Epithelial cell of proximal tubule (primary cell): ENCODE results near the gene PLEKHA6. TPM values are rescaled to one million over a fixed set of nuclear protein-coding genes. Genes with fewer than 3 reads are reported as not detected.

Source experiments
- DNase-seq: peaks from one replicate; pipeline ENCODE4 v3.0.0-alpha.2; 2011; ENCODE audit warnings: low read depth
- H3K4me3 ChIP-seq: 2 replicates; pipeline ENCODE4 v1.5.1; 2011; ENCODE audit warnings: low read depth, mild to moderate bottlenecking, low read length
- total RNA-seq: library from RNA; depleted of rRNA; stranded (reverse); fragments of >200 nt; gene quantifications from 2 replicates; pipeline ENCODE4 v1.2.3, GENCODE V29; 2015
- TF ChIP-seq, protein P1 (sequence below): conservative IDR thresholded peaks from 2 replicates; pipeline ENCODE4 v1.5.1; 2012; ENCODE audit warnings: low read depth, mild to moderate bottlenecking, low read length

Gene PLEKHA6
- total RNA-seq, 1 donor from 2014 or later = 19.9 TPM

DNA sequence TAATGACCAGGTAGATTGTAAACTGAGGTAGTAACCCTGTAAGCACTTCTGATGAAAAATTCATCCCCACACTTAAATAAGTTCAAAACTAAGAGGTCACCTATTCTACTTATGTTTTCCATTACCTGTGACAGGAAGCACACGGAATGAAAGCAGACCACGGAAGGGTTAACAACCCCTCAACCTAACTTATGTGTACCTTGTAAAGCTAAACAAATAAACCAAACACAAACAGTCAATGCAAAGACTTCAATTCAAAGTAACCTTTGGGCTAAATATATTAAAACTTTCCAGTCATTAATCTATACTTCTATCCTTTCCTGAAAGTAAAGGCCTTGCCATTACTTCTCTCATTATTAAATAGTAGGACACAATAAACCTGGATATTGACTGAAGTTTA, 44.9 kb upstream of the PLEKHA6 start:
- TF ChIP-seq, protein P1, sequence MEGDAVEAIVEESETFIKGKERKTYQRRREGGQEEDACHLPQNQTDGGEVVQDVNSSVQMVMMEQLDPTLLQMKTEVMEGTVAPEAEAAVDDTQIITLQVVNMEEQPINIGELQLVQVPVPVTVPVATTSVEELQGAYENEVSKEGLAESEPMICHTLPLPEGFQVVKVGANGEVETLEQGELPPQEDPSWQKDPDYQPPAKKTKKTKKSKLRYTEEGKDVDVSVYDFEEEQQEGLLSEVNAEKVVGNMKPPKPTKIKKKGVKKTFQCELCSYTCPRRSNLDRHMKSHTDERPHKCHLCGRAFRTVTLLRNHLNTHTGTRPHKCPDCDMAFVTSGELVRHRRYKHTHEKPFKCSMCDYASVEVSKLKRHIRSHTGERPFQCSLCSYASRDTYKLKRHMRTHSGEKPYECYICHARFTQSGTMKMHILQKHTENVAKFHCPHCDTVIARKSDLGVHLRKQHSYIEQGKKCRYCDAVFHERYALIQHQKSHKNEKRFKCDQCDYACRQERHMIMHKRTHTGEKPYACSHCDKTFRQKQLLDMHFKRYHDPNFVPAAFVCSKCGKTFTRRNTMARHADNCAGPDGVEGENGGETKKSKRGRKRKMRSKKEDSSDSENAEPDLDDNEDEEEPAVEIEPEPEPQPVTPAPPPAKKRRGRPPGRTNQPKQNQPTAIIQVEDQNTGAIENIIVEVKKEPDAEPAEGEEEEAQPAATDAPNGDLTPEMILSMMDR = no peak
- no peak for DNase-seq
- no peak overlapping the region for H3K4me3 ChIP-seq

DNA sequence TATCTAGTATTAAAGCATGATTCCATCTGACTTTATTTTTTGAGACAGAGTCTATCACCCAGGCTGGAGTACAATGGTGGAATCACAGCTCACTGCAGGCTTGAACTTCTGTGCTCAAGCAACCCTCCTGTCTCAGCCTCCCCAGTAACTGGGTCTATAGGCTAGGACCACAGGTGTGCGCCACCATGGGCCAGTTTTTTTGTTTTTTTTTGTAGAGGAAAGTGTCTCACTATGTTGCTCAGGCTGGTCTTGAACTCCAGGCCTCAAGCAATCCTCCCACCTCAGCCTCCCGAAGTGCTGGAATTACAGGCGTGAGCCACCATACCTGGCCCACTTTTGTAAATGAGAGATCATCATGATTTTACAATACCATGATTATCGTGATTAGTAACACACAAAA, 42.7 kb upstream of the PLEKHA6 start:
- no peak overlapping the region for H3K4me3 ChIP-seq
- no peak for DNase-seq
- TF ChIP-seq, protein P1 = no peak

DNA sequence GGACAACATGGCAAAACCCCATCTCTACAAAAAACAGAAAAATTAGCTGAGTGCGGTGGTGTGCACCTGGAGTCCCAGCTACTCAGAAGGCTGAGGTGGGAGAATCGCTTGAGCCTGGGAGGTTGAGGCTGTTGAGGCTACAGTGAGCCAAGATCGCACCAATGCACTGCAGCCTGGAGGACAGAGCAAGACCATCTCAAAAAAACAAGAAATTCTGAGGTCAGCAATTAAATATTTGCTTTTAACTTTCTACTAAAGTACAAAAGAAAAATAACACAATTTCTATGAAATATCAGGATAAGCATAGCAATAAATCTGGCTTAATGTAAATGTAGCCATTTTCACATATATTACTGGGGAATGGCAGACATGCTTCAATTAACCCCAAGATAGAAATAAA, 42.0 kb upstream of the PLEKHA6 start:
- TF ChIP-seq, protein P1 = no peak
- no peak for DNase-seq

DNA sequence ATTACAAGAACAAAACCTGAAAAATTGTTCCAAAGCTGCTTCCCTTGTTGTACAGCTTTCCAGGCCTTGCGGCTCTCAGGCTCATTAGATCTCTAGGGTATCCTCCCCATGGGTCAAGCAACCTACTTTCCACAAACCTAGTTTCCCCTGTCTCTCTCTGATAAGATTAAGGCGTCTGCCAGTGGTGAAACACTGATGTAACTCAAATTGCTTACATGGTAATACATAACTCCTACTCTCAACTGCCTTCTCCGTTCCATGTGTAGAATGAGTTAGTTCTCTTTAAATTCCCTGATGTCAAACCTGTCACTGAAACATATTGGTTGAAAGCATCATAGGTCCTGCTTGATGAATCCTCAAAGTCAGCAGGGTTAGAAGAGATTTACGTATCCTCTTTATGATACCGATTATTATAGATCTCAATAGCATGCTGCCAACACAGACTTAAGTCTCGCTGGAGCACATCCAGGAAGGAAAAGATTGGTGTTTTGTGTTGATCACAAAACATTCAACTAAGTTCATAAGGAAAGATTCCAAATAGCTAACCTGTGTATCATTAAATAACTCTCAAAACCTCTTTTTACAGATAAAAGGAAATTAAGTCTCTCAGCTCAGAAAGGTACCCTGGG, 41.3 kb upstream of the PLEKHA6 start:
- no peak overlapping the region for H3K4me3 ChIP-seq
- DNase-seq = no peak
- TF ChIP-seq, protein P1 = no peak

More for the DNA sequence above, 42.0 kb upstream of the PLEKHA6 start:
- H3K4me3 ChIP-seq = no peak overlapping the region

DNA sequence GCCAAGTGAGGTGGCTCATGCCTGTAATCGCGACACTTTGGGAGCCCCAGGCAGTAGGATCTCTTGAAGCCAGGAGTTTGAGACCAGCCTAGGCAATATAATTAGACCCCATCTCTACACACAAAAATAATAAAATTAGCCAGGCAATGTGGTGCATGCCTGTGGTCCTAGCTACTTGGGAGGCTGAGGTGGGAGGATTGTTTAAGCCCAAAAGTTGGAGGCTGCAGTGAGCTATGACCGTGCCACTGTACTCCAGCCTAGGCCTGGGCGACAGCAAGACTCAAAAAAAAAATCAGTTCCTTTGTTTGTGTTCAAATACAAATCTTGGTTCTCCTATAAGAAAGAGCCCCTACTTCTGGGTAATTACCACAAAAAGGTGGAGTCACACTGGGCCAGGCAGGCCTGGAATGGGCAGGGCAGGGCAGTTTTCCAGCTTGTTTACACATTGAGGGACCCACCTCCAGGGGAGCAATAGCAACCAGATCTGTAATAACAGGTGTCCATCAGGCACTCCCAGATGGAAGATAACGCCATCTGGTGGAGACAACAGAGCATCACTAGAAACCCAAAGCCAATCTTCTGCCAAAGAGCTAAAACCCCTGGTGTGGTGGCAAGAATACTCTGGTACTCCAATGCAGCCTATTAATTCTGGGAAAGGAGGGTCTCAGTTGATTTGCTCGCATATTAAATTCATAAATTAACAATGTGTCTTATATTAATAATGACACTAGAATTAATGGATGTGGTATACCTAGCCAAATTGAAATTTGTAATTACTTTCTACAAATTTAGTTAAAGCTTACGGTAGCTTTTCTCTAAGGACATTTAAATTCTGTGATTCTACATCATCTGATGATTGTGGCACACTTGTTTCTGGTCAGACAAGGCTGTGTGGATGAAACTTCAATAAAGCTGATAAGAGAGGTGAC, 38.7 kb upstream of the PLEKHA6 start:
- H3K4me3 ChIP-seq = no peak overlapping the region
- TF ChIP-seq, protein P1 = peak; percentile 93
- no peak for DNase-seq

DNA sequence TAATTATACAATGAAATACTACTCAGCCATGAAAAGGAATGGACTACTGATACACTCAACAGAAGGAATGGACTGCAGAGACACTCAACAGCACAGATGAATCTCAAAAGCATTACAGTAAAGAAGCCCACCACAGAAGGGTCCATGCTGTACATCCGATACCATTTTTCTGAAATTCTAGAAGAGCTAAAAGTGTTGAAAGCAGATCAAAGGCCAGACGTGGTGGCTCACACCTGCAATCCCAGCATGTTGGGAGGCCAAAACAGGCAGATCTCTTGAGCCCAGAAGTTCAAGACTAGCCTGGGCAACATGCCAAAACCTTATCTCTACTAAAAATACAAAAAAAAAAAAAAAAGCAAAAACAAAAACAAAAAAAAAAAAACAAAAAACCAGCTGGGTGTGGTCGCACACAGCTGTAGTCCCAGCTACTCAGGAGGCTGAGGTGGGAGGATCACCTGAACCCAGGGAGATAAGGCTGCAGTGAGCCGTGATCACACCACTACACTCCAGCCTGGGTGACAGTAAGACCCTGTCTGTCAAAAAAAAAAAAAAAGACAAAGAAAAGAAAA, 36.4 kb upstream of the PLEKHA6 start:
- TF ChIP-seq, protein P1 = no peak
- DNase-seq = no peak
- H3K4me3 ChIP-seq = no peak overlapping the region
